Suprapubic skin (tissue), 4 donors: Measurements from ENCODE around the gene ZFP36L2. TPM values are rescaled to one million over a fixed set of nuclear protein-coding genes. Genes with fewer than 3 reads are reported as not detected.

Source experiments
- DNase-seq, 2 donors: peaks; one replicate each; pipeline ENCODE4 v3.0.0-alpha.2; 2019; ENCODE audit warnings: low spot score in 2 of 2
- H3K27ac ChIP-seq: fragments of 200-600 bp; sonication (generic); one replicate; pipeline ENCODE4 v1.5.1; 2019
- H3K27me3 ChIP-seq: fragments of 200-600 bp; sonication (generic); one replicate; pipeline ENCODE4 v1.5.1; 2019
- H3K36me3 ChIP-seq: fragments of 200-600 bp; sonication (generic); one replicate; pipeline ENCODE4 v1.5.1; 2019
- H3K4me1 ChIP-seq: fragments of 200-600 bp; sonication (generic); one replicate; pipeline ENCODE4 v1.5.1; 2019
- H3K4me3 ChIP-seq: fragments of 200-600 bp; sonication (generic); one replicate; pipeline ENCODE4 v1.5.1; 2019; ENCODE audit warnings: mild to moderate bottlenecking
- H3K9me3 ChIP-seq: fragments of 200-600 bp; sonication (generic); one replicate; pipeline ENCODE4 v1.5.1; 2019
- EP300 ChIP-seq: sonication (generic); formaldehyde crosslinking; IDR thresholded peaks from one replicate; pipeline ENCODE4 v1.6.1; 2017; ENCODE audit warnings: antibody characterized with exemption
- POLR2A ChIP-seq, 2 donors: fragments of 450-650 bp; IDR thresholded peaks; one replicate each; pipeline ENCODE4 v1.6.1; 2017; ENCODE audit warnings: antibody characterized with exemption in 2 of 2, mild to moderate bottlenecking in 2 of 2, moderate library complexity in 2 of 2
- POLR2AphosphoS5 ChIP-seq, 3 donors: sonication (generic); formaldehyde crosslinking; IDR thresholded peaks; one replicate each; pipeline ENCODE4 v1.6.1; 2017; ENCODE audit warnings: antibody characterized with exemption in 3 of 3
- WGBS: methylation state at CpG from one replicate; pipeline ENCODE4 v1.1.5; 2018; 5-methylcytosine and 5-hydroxymethylcytosine counted together
- total RNA-seq, 4 donors: library from RNA; depleted of rRNA; stranded (reverse); fragments of >200 nt; gene quantifications; one replicate each; pipeline ENCODE4 v1.1.0, GENCODE V29; 2016
- TF ChIP-seq, protein P1 (sequence below), 2 donors: fragments of 200-600 bp in 1 of 2; fragments of 450-650 bp in 1 of 2; sonication (generic) in 1 of 2; IDR thresholded peaks; one replicate each; pipeline ENCODE4 v1.5.1; 2016 to 2019; ENCODE audit warnings: antibody characterized with exemption in 2 of 2, mild to moderate bottlenecking in 1 of 2, moderate library complexity in 1 of 2

The ZFP36L2 gene
- total RNA-seq, 4 donors from 2014 or later: 198 to 238 (median 223) TPM

DNA sequence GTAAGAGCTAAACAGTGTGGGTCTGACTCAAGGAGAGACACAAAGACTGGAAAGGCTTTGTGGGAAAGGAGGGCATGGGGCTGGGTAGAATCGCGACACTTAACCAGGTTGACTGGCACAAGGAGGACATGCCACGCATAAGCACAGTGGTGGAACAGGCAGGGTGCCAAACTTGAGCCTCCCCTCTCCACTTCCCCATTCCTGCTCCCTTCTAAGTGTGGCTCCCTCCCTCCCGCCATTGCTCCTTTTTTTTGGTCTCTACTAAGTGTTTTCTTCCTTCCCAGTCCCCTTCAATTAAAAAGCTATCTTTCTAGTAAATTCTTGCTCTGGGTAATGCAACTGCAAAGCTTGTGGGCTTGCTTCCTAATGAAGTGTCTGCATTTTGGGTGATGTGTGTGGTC is 40.3 kb upstream of the ZFP36L2 start:
- Histone ChIP-seq H3K4me1 (peaks cover 54% of the 10 kb centered on the region), H3K27ac (peak overlapping the region; percentile 75)
- DNase-seq: peak in 1 of 2 donors; percentile 81

DNA sequence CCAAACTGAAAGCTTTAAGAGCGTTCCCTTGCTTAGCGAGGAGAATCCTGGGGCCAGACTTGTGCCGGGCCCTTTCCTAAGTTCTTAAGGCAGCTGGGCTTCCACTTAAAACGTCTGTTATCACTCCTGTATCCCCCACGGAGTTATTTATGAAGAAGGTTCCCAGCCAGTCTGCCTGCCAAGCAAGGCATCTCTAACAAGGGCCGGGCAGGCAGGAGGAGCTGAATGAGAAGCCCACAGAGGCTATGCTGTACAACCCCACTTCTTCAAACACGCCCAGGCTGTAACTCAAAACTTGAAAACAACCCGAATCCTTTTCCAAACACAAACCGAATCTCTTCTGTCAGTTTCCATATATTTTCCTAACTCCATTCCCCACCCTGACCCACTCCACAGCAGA is 39.0 kb upstream of the ZFP36L2 start:
- Histone ChIP-seq H3K36me3 (peaks cover 3% of the 10 kb centered on the region), H3K4me1 (peaks cover 50% of the 10 kb centered on the region), H3K27ac (peak overlapping the region; percentile 75), H3K4me3 (no peak overlapping the region), H3K9me3 (no peaks in the 10 kb centered on the region), H3K27me3 (no peaks in the 10 kb centered on the region)
- WGBS: 63% methylated on average over 9 of the region's 9 CpGs
- DNase-seq: no peak
- no peak for TF ChIP-seq POLR2A (IDR thresholded peaks at IDR 0.05)
- no peak for TF ChIP-seq EP300
- no peak for TF ChIP-seq POLR2AphosphoS5 (IDR thresholded peaks at IDR 0.05)
- TF ChIP-seq, protein P1, sequence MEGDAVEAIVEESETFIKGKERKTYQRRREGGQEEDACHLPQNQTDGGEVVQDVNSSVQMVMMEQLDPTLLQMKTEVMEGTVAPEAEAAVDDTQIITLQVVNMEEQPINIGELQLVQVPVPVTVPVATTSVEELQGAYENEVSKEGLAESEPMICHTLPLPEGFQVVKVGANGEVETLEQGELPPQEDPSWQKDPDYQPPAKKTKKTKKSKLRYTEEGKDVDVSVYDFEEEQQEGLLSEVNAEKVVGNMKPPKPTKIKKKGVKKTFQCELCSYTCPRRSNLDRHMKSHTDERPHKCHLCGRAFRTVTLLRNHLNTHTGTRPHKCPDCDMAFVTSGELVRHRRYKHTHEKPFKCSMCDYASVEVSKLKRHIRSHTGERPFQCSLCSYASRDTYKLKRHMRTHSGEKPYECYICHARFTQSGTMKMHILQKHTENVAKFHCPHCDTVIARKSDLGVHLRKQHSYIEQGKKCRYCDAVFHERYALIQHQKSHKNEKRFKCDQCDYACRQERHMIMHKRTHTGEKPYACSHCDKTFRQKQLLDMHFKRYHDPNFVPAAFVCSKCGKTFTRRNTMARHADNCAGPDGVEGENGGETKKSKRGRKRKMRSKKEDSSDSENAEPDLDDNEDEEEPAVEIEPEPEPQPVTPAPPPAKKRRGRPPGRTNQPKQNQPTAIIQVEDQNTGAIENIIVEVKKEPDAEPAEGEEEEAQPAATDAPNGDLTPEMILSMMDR (IDR thresholded peaks at IDR 0.05): no peak

More for the DNA sequence above, 40.3 kb upstream of the ZFP36L2 start:
- TF ChIP-seq POLR2AphosphoS5 (IDR thresholded peaks at IDR 0.05) (no peak), POLR2A (IDR thresholded peaks at IDR 0.05) (no peak), EP300 (no peak)
- TF ChIP-seq, protein P1 (IDR thresholded peaks at IDR 0.05): no peak
- Histone ChIP-seq H3K27me3 (no peaks in the 10 kb centered on the region), H3K9me3 (no peaks in the 10 kb centered on the region), H3K4me3 (no peak overlapping the region), H3K36me3 (peaks cover 3% of the 10 kb centered on the region)
- WGBS: 78% methylated on average over 4 of the region's 4 CpGs

- Histone ChIP-seq H3K9me3 (no peaks in the 10 kb centered on the region), H3K27me3 (no peaks in the 10 kb centered on the region), H3K4me3 (no peak overlapping the region), H3K36me3 (peaks cover 3% of the 10 kb centered on the region), H3K4me1 (peaks cover 45% of the 10 kb centered on the region), H3K27ac (peak overlapping the region; percentile 75)
- TF ChIP-seq POLR2AphosphoS5 (IDR thresholded peaks at IDR 0.05): no peak
- TF ChIP-seq, protein P1 (IDR thresholded peaks at IDR 0.05): no peak
- peak in 1 of 2 donors; percentile 71 for DNase-seq
- WGBS: 53% methylated on average over 5 of the region's 5 CpGs
Observed at GRCh38 chr2:43265001-43265400, 38.6 kb upstream of the ZFP36L2 start.

GRCh38 chr2:43262951-43263350 is 36.5 kb upstream of the ZFP36L2 start:
- Histone ChIP-seq H3K4me1 (peaks cover 25% of the 10 kb centered on the region), H3K36me3 (peaks cover 3% of the 10 kb centered on the region), H3K27me3 (no peaks in the 10 kb centered on the region), H3K27ac (no peak overlapping the region), H3K4me3 (no peak overlapping the region), H3K9me3 (no peaks in the 10 kb centered on the region)
- no peak for TF ChIP-seq POLR2AphosphoS5 (IDR thresholded peaks at IDR 0.05)
- TF ChIP-seq EP300: no peak
- TF ChIP-seq, protein P1 (IDR thresholded peaks at IDR 0.05): no peak
- no peak for TF ChIP-seq POLR2A (IDR thresholded peaks at IDR 0.05)
- 91% methylated on average over 6 of the region's 6 CpGs for WGBS
- DNase-seq: no peak

GRCh38 chr2:43262239-43262638 is 35.8 kb upstream of the ZFP36L2 start:
- no peak for DNase-seq
- Histone ChIP-seq H3K36me3 (peaks cover 4% of the 10 kb centered on the region), H3K27ac (no peak overlapping the region), H3K4me1 (peaks cover 19% of the 10 kb centered on the region), H3K4me3 (no peak overlapping the region), H3K9me3 (no peaks in the 10 kb centered on the region), H3K27me3 (no peaks in the 10 kb centered on the region)
- TF ChIP-seq POLR2A (IDR thresholded peaks at IDR 0.05): no peak
- no peak for TF ChIP-seq EP300
- TF ChIP-seq POLR2AphosphoS5 (IDR thresholded peaks at IDR 0.05): no peak
- TF ChIP-seq, protein P1 (IDR thresholded peaks at IDR 0.05): no peak
- WGBS: 86% methylated on average over 1 of the region's 1 CpG
